Frontal cortex (tissue), 4 donors: Measurements from ENCODE around the gene UNC5B. TPM values are rescaled to one million over a fixed set of nuclear protein-coding genes. Genes with fewer than 3 reads are reported as not detected.

Experiments used
- DNase-seq, 2 donors: peaks; one replicate each; pipeline ENCODE4 v3.0.0; 2012; ENCODE audit warnings: low spot score in 2 of 2
- FAIRE-seq: peaks from 2 replicates; lab custom pipeline; 2012; peaks lifted over from hg19 to GRCh38; lab: Jason Lieb, UNC
- total RNA-seq: library from RNA; depleted of rRNA; stranded (reverse); fragments of >200 nt; gene quantifications from one replicate; pipeline ENCODE4 v1.2.3, GENCODE V29; 2014
- donor health status: control.
- donor health status: control.
- donor health status: control.

UNC5B gene
- total RNA-seq, 1 donor from 2014 or later: 2.9 TPM

DNA sequence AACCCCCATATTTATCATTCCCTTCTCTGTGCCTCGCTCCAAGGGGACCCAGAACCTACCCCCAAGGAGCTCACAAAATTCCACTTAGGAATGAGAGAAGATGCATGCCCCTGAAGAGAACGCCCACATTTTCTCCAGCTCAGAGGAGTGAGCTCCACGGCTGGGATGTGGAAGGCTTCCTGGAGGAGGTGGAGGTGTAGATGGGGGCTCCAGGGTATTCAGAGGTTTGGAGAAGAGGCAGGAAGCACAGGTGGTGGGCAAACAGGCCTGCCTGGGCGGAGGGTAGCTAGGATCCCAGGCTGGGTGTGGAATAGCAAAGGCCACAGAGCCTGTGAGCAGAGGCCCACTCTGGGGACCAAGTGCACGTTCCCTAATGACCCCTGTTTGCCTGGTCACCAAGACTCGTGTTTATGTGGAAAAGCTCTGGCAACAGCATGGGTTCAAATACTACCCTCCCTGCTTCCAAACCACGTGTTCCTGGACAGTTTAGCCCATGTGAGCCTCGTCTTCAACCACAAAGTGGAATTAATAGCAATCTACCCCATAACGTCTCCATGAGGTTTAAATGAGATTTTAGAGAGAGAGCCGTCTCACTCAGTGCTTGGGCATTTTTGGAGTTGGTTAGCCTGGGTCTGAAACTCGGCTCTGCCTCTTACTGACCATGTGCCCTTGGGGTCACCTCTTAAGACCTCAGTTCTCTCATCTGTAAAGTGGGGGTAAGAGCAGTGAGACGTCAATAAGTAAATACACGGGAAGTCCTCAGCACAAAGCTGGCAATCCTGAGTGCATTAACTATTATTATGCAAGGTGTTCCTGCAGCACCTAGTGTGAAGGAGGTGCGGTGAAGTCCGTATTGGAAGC lies 24.7 kb downstream of the UNC5B start:
- no peak for DNase-seq
- FAIRE-seq: no peak

- DNase-seq: no peak
These were observed 25.7 kb downstream of the UNC5B start for GRCh38 chr10:71237843-71238623.

GRCh38 chr10:71238626-71239025 lies 26.3 kb downstream of the UNC5B start:
- FAIRE-seq: no peak
- no peak for DNase-seq

More at GRCh38 chr10:71237843-71238623, 25.7 kb downstream of the UNC5B start:
- FAIRE-seq: no peak

GRCh38 chr10:71239131-71239915 lies 27.0 kb downstream of the UNC5B start:
- DNase-seq (no peak), FAIRE-seq (no peak)

GRCh38 chr10:71239946-71240795 lies 27.8 kb downstream of the UNC5B start:
- FAIRE-seq (no peak), DNase-seq (no peak)

DNA sequence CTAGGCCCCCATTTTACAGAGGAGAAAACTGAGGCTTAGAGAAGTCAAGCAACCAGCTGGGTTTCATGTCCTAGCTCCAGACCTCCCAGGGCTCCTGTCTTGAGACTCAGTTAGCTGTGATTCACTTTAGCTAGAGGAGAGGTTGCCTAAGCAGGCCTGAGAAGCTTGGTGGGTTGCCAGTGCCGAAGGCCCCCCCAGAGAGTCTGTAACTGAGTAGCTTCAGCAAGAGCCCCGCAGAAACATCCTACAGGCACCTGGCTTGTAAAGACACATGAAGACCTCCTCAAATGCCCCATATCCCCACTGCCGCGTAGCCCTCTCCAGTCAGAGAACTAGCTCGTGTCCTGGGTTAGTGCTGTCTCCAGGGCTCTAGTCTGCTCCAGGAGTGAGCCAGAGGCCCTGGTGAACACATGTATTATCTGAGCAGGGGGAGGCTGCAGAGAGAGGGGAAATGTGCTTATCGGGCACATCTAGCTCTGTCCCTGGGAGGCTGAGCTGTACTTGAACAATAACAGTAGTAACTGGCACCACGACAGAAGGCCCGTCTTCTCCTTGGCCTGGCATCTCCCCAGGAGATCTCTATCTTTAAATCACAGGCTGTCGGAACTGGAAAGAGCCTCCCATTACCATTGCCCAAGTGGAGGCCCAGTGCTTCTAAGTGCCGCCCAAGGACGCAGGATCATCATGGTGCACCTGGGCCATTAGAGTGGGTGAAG lies 28.9 kb downstream of the UNC5B start:
- DNase-seq (no peak), FAIRE-seq (no peak)

DNA sequence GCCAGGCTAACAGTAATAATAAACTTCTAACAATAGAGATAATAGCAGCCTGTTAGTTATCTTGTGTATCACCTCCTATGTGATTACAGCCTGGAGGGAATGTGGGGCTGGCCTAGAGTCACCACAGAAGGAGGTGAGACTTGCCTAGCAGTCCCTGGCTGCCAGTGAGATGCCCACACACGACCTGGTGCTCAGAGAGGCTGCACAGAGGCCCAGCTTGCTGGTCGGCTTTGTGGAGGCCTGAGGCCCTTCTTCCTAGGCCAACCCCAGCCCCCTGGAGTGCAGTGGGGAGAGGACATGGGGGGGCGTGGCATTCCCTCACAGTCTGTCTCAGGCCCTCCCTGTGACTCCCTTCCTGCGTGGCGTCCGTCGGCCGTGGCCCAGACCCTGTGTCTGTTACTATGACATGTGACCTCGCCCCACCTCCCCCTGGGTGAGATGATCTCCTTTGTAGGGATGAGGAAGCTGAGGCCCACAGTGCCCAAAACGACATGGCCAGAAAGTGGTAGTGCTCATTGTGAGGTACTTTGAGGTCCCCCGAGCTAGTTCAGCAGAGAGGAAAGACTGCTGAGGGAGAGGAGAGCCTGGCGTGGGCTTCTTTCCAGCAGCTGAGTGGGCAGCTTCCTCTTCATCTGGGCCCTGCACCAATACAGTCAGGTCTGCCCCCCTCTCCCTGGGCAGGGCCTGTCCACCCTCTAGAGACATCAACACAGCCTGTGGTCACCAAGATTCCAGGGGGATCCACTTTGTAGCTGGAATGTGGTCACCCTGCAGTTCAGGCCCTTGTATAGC lies 29.7 kb downstream of the UNC5B start:
- FAIRE-seq: no peak

GRCh38 chr10:71242622-71243009 lies 30.2 kb downstream of the UNC5B start:
- DNase-seq: no peak
- no peak for FAIRE-seq

More for the DNA sequence above, 29.7 kb downstream of the UNC5B start:
- peak in 1 of 2 donors; percentile 67 for DNase-seq

GRCh38 chr10:71243756-71244395 lies 31.5 kb downstream of the UNC5B start:
- FAIRE-seq: no peak
- no peak for DNase-seq

GRCh38 chr10:71244431-71245419 lies 32.4 kb downstream of the UNC5B start:
- peak in 1 of 2 donors; percentile 60 for DNase-seq
- FAIRE-seq: no peak

GRCh38 chr10:71245420-71246325 lies 33.3 kb downstream of the UNC5B start:
- DNase-seq (no peak), FAIRE-seq (no peak)

- FAIRE-seq: no peak
- DNase-seq: no peak
These were observed 34.4 kb downstream of the UNC5B start for GRCh38 chr10:71246591-71247413.

GRCh38 chr10:71247414-71247705 lies 35.0 kb downstream of the UNC5B start:
- FAIRE-seq (no peak), DNase-seq (no peak)

GRCh38 chr10:71247804-71248203 lies 35.4 kb downstream of the UNC5B start:
- no peak for FAIRE-seq
- no peak for DNase-seq

DNA sequence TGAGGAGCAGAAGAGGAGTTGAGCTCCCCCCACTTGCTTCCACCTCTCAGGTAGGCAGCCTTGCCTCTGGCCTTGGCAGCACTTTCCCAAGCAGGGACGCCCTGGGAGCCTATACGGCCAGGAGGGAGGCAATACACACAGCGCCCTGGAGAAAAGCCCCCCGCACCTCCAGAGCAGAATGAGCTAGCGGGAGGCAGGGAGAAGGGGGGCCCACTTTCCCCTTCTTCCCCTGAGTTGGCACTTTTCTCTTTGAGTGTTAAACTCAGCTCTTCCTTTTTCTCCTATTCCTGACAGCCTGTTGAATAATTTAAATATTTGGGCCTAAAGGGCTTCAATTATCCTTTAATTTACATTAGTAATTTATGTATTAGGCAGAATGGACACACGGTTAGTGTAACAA lies 35.8 kb downstream of the UNC5B start:
- DNase-seq: no peak
- FAIRE-seq: no peak
